GM23248 (cell line): Measurements from ENCODE around the gene ADGRD1.

Source experiments
- EZH2 ChIP-seq: fragments of 200-600 bp; sonication (generic); IDR thresholded peaks from 2 replicates; pipeline ENCODE4 v1.6.1; 2018; ENCODE audit warnings: antibody characterized with exemption, mild to moderate bottlenecking; ENCODE audit not compliant: insufficient read depth, poor library complexity, severe bottlenecking
- EZH2phosphoT487 ChIP-seq: fragments of 200-600 bp; sonication (generic); IDR thresholded peaks from 2 replicates; pipeline ENCODE4 v1.6.1; 2018; ENCODE audit warnings: antibody characterized with exemption, moderate library complexity, mild to moderate bottlenecking, low read depth; ENCODE audit not compliant: insufficient read depth

DNA sequence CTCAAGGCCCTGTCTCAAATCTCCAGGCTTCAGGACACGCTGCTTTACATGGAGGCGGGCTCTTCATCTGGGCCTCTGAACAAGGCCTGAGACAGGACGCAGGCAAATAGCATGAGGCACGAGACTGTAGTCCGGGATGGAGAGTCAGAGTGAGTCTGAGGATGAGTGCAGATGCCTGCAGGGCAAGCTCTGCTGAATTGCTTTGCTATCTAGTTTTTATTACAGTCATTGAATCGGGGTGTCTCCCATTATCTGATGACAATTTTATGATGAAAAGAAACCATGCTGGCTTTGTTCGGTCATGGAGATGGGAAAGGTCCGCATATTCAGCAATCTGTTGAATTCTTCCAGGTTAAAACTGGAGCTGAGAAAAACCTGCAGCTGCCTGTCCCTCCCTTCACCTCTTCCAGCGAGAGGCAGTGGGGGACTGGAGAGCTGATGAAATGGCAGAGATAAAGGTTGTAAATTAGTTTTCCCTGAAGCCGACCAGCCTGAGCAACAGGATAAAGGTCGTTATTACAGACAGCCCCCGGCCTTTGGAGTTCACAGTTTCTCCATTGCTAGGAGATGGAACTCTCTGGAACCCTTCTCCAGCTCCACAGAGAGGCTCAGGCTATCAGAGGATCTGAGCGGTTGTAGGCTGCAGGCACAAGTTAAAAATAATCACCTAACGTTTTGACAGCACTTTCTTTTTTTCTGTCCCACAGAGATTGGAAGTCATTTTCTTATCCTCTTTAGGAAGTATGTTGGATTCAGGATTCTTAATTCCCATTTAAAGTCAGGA, 1.3 kb upstream of the ADGRD1 start:
- TF ChIP-seq EZH2 = no peak
- TF ChIP-seq EZH2phosphoT487 = no peak
